IPS DF 19.7 (cell line): ENCODE measurements around the gene KRTAP9-6.
"Not testable (repeated sequence)": the region's sequence is repeated elsewhere in the genome, so short reads cannot be mapped to it uniquely, and the experiment has no call there.

ENCODE experiments used
- DNase-seq: peaks from one replicate; pipeline ENCODE4 v3.0.0-alpha.2; 2013; ENCODE audit warnings: low read depth, low spot score

The KRTAP9-6 gene, protein sequence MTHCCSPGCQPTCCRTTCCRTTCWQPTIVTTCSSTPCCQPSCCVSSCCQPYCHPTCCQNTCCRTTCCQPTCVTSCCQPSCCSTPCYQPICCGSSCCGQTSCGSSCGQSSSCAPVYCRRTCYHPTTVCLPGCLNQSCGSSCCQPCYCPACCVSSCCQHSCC

DNA sequence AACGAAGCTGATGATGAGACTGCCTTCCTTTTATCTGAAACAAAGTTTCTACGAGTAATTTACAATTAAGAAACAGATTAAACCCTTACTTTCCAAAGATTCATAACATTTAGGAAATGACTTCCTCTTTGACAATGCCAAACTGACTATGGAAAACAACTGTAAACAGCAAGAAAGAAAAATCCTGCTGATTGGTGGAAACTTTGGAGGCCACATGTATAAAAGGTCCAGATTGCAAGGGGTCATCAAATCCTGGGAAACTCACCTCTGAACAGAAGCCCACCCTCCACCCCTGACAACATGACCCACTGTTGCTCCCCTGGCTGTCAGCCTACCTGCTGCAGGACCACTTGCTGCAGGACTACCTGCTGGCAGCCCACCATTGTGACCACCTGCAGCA, at the start of gene KRTAP9-6:
Gene KRTAP9-6 (plus strand): TSS at position 301 of the 400 bp plus-strand sequence. CDS start 0 bp downstream, at position 301.
- DNase-seq: no peak

DNA sequence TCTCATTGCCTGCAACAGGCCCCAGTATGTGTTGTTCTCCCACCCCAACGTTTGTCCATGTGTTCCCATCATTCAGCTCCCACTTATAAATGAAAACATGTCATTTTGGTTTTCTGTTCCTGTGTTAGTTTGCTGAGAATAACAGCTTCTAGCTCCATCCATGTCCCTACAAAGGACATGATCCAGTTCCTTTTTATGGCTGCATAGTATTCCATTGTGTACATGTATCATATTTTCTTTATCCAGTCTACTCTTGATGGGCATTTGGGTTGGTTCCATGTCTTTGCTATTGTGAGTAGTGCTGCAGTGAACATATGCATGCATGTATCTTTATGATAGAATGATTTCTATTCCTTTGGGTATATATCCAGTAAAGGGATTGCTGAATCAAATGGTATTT, 49.5 kb upstream of the KRTAP9-6 start:
- no peak for DNase-seq

DNA sequence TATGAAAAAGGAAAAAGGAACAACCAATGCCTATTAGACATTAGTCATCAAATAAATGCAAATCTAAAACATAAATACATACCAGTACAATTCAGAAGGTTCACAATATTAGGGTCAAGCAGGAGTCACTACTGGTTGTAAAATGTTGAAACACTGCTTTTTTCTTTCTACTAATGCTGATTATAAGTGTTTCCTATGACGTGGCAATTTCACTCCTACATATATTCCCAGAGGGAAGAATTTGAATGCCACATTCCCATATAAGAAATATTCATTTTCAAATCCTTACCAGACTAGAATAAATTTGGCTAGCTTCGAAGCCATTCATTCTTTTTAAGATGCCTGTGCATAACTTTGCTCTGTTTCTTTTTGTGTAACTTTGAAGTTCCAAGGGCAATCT, 41.4 kb upstream of the KRTAP9-6 start:
- DNase-seq: no peak

DNA sequence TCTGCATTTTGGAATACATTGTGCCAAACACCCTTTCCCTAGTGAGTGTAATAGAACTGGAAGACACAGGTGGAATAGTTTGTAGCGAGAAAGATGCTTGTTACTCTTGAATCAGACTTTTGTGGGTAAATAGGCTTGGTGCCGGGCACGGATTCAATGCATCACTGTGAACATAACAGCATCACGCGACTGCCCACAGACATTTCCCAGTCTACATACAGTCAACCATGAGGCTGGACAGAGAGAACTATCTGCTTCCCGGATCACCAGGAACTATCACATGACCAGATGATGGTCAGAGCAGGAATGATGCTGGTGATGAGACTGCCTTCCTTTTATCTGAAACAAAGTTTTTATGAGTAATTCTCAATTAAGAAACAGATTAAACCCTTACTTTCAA, 39.1 kb upstream of the KRTAP9-6 start:
- DNase-seq: no peak

DNA sequence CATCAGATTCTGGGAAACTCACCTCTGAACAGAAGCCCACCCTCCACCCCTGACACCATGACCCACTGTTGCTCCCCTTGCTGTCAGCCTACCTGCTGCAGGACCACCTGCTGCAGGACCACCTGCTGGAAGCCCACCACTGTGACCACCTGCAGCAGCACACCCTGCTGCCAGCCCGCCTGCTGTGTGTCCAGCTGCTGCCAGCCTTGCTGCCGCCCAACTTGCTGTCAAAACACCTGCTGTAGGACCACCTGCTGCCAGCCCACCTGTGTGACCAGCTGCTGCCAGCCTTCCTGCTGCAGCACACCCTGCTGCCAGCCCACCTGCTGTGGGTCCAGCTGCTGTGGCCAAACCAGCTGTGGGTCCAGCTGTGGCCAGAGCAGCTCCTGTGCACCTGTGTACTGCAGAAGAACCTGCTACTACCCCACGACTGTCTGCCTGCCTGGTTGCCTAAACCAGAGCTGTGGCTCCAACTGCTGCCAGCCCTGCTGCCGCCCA, 38.5 kb upstream of the KRTAP9-6 start, which contains the start of gene KRTAP9-2:
Gene KRTAP9-2 (plus strand): TSS at position 51 of the 498 bp plus-strand sequence. CDS start 7 bp downstream, at position 58.
- not testable (repeated sequence) for DNase-seq

DNA sequence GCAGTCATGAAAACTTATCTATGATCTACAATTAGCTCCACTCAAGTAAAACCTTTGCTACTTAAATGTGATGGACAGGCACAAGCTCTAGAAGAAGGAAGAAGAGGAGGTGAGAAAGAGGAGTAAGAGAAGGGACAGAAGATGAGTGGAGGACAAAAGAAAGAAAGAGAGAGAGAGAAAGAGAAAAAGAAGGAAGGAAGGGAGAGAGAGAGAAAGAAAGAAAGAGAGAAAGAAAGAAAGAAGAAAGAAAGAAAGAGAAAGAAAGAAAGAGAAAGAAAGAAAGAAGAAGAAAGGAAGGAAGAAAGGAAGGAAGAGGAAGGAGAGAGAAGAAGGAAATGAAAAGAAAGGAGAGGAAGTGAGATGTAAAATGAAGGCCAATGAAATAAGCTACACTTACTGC, 35.1 kb upstream of the KRTAP9-6 start:
- no peak for DNase-seq

DNA sequence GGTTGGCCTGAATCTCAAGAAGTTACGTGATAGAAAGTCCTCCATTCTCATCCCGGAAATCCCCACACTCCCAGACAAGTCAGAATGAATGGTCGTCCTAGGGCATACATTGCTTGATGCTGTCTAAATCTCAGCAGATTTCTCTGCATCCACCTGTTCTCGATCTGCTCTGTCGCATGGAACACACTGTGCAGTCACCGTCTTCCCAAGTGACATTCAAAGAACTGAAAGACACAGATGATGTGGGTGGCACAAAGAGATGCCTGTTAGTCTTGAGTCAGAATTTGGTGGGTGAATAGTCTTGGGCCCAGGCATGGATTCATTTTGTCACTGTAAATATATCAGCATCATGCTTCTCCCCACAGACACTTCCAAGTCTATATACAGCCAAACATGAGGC, 33.4 kb upstream of the KRTAP9-6 start:
- no peak for DNase-seq

DNA sequence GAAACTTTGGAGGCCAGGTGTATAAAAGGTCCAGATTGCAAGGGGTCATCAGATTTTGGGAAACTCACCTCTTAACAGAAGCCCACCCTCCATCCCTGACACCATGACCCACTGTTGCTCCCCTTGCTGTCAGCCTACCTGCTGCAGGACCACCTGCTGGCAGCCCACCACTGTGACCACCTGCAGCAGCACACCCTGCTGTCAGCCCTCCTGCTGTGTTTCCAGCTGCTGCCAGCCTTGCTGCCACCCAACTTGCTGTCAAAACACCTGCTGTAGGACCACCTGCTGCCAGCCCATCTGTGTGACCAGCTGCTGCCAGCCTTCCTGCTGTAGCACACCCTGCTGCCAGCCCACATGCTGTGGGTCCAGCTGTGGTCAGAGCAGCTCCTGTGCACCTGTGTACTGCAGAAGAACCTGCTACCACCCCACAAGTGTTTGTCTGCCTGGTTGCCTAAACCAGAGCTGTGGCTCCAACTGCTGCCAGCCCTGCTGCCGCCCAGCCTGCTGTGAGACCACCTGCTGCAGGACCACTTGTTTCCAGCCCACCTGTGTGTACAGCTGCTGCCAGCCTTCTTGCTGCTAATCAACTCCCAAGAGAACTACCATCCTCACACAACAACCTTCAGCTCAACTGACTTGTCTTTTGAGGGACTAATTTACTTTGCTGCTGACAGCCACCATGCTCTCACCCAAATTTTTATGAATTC, 32.6 kb upstream of the KRTAP9-6 start, which contains the start of gene KRTAP9-3:
Gene KRTAP9-3 (plus strand): TSS at position 51 of the 707 bp plus-strand sequence. CDS start 53 bp downstream, at position 104.
- not testable (repeated sequence) for DNase-seq

DNA sequence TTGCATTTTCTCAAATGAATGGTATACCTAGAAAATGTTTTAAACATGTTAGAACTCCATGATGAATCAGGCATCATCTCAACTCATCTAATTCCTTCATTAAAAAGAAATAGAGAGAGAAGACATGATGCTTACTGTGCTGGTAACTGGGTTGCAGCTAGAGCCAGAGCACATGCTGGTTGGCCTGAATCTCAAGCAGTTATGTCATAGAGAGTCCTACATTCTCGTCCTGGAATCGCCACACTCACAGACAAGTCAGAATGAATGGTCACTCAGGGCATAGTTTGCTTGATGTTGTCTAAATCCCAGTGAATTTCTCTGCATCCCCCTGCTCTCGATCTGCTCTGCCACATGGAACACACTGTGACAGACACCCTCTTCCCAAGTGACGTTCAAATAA, 28.1 kb upstream of the KRTAP9-6 start:
- DNase-seq: not testable (repeated sequence)

DNA sequence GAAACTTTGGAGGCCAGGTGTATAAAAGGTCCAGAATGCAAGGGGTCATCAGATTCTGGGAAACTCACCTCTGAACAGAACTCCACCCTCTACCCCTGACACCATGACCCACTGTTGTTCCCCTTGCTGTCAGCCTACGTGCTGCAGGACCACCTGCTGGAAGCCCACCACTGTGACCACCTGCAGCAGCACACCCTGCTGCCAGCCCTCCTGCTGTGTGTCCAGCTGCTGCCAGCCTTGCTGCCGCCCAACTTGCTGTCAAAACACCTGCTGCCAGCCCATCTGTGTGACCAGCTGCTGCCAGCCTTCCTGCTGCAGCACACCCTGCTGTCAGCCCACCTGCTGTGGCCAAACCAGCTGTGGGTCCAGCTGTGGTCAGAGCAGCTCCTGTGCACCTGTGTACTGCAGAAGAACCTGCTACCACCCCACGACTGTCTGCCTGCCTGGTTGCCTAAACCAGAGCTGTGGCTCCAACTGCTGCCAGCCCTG, 27.2 kb upstream of the KRTAP9-6 start, which contains the start of gene KRTAP9-8:
Gene KRTAP9-8 (plus strand): TSS at position 51 of the 489 bp plus-strand sequence. CDS start 53 bp downstream, at position 104.
- not testable (repeated sequence) for DNase-seq

DNA sequence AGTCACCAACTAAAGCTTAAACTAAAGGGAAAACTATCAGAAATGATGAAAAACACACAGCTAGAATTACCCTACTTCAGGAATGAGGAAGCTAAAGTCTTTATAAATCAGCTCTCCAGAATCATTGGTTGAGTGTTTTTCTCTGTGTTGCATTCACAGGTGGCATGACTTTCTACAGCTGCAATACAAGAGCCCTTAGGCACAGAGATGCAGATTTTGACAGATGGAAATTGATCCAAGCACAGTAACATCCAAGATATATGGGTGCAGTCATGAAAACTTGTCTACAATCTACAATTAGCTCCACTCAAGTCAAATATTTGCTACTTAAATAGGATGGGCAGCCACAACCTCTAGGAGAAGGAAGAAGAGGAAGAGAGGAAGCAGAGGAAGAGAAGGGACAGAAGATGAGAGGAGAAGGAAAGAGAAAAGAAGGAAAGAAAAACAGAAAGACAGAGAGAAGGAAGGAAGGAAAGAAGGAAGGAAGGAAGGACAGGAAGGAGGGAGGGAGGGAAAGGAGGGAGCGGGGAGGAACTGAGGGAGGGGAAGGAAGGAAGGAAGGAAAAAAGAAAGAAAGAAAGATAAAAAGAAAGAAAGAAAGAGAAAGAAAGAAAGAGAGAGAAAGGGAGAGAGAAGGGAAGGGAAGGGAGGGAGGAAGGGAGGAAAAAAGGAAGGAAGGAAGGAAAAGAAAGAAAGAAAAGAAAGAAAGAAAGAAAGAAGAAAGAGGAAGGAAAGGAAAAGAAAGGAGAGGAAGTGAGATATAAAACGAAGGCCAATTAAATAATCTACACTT, 18.0 kb upstream of the KRTAP9-6 start:
- DNase-seq: not testable (repeated sequence)

DNA sequence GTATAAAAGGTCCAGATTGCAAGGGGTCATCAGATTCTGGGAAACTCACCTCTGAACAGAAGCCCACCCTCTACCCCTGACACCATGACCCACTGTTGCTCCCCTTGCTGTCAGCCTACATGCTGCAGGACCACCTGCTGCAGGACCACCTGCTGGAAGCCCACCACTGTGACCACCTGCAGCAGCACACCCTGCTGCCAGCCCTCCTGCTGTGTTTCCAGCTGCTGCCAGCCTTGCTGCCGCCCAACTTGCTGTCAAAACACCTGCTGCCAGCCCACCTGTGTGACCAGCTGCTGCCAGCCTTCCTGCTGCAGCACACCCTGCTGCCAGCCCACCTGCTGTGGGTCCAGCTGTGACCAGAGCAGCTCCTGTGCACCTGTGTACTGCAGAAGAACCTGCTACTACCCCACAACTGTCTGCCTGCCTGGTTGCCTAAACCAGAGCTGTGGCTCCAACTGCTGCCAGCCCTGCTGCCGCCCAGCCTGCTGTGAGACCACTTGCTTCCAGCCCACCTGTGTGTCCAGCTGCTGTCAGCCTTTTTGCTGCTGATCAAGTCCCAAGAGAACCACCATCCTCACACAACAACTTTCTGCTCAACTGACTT, 15.4 kb upstream of the KRTAP9-6 start, which contains the start of gene KRTAP9-4:
Gene KRTAP9-4 (plus strand): TSS at position 51 of the 604 bp plus-strand sequence. CDS start 34 bp downstream, at position 85.
- DNase-seq: not testable (repeated sequence)

DNA sequence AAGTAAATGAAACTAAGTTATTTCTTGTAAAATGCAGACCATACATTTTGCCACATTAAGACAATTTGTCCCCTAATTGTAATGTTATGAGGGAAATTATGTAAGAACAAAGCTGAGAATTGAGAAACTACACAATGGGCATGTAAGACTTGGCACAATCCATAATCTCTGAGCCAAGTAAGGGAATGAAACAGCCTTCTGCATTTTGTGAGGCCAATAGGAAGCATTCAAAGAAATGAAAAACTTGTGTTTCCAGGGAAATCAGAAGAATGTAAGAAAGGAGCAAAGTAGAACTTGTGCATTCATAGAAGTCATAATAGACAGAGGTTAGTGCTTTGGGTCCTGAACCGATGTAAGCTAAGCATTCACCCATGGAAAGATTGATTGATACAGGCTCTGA, 13.9 kb upstream of the KRTAP9-6 start:
- no peak for DNase-seq

DNA sequence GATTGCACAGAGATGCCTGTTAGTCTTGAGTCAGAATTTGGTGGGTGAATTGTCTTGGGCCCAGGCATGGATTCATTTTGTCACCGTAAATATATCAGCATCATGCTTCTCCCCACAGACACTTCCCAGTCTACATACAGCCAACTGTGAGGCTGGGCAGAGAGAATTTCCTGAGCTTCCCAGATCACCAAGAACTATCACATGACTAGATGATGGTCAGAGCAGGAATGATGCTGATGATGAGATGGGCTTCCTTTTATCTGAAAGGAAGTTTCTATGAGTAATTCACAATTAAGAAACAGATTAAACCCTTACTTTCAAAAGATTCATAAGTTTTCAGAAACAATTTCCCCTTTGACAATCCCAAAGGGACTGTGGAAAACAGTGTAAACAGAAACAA, 10.3 kb upstream of the KRTAP9-6 start:
- no peak for DNase-seq

DNA sequence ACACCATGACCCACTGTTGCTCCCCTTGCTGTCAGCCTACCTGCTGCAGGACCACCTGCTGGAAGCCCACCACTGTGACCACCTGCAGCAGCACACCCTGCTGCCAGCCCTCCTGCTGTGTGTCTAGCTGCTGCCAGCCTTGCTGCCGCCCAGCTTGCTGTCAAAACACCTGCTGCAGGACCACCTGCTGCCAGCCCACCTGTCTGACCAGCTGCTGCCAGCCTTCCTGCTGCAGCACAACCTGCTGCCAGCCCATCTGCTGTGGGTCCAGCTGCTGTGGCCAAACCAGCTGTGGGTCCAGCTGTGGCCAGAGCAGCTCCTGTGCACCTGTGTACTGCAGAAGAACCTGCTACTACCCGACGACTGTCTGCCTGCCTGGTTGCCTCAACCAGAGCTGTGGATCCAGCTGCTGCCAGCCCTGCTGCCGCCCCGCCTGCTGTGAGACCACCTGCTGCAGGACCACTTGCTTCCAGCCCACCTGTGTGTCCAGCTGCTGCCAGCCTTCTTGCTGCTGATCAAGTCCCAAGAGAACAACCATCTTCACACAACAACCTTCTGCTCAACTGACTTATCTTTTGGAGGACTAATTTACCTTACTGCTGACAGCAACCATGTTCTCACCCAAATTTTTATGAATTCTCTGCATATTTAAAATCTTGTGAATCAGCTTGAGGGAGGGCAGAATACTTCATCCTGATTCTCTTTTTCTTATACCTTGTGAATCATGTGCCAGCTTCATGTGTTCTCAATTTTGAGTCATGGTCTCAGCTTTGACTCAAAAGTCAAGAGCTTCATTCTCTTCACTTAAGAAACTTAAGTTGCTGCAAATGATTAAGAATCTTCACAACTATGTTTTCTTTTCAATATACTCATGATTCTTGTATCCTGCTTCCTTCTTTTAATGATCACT, 9.5 kb upstream of the KRTAP9-6 start, which contains the start of gene KRTAP9-9:
Gene KRTAP9-9 (plus strand): TSS at position 4 of the 910 bp plus-strand sequence.
- DNase-seq: not testable (repeated sequence)

DNA sequence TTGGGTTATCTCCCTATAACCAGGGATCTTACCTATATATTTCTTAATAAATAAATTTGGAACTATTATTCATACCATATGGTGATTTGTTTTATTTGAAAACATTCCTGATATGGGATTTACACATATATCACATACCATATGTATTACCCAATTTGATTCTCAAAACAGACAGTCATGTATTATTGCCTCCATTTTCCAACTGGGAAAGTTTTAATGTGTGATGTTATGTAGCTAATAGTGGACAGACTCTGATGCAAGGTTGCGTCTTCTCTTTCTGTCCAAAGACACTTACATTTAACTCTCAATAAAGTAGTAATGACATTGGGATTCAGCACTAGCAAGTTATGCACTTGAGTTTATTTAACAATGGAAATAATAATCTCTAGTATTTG, 8.9 kb upstream of the KRTAP9-6 start:
- DNase-seq: no peak

DNA sequence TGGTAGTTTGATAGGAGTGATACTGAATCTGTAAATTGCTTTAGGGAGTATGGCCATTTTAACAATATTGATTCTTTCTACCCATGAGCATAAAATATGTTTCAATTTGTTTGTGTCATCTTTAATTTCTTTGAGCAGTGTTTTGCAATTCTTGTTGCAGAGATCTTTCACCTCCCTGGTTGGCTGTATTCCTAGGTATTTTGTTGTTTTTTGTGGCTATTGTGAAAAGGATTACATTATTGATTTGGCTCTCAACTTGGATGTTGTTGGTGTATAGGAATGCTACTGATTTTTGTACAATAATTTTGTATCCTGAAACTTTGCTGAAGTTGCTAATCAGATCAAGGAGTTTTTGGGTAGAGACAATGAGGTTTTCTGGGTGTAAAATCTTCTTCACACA, 6.8 kb upstream of the KRTAP9-6 start:
- DNase-seq: no peak

DNA sequence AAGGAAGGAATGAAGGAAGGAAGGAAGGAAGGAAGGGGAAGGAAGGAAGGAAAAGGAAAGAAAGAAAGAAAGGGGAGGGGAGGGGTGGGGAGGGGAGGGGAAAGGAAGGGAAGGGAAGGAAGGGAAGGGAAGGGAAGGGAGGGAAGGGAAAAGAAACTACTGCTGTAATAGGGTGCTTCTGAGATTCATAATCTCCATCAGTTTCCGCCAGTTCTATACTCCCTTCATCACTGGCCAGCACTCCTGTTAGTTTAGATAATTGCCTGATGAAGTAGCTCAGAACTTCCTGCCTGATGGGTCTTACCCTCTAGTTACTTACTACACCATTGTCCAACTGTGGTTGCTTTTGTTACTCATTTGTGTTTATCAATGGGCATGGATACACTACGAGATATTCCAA, 2.0 kb upstream of the KRTAP9-6 start:
- DNase-seq: no peak

DNA sequence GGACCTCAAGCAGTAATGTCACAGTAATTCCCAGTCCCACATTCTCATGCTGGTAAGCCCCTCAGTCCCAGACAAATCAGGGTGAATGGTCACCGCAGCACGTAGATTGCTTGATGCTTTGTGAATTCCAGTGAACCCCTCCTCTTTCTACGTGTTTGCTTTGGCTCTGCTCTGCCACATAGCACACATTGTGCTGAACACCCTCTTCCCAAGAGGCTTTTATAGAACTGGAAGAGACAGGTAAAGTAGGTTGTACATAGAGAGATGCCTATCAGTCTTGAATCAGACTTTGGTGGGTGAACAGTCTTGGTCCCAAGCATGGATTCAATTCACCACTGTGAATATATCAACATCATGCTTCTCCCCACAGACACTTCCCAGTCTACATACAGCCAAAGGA, 579 bp upstream of the KRTAP9-6 start:
- no peak for DNase-seq

DNA sequence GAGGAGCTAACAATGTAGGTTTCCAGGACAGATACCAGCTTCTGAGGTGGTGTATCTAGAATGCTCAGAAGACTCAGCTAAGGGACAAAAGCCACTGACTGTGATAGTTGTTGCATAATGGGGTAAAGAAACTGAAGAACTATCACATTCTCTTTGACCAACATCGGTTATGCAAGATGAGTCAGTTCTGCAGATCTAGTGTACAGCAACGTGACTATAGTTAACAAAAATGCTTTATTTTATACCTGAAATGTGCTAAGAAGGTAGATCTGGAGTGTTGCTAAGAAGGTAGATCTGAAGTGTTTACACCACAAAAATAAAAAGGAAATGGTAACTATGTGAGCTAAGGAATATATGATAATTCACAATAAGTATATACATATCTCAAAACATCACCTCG, 2.5 kb downstream of the KRTAP9-6 start:
- DNase-seq: no peak
